GM21515 (cell line): Measurements from ENCODE around the gene SARM1.

ENCODE experiments used
- ATAC-seq: cut with Tn5 transposase; IDR thresholded peaks from one replicate; pipeline ENCODE4 v1.9.1; 2021; ENCODE audit not compliant: unreplicated experiment

The SARM1 gene

DNA sequence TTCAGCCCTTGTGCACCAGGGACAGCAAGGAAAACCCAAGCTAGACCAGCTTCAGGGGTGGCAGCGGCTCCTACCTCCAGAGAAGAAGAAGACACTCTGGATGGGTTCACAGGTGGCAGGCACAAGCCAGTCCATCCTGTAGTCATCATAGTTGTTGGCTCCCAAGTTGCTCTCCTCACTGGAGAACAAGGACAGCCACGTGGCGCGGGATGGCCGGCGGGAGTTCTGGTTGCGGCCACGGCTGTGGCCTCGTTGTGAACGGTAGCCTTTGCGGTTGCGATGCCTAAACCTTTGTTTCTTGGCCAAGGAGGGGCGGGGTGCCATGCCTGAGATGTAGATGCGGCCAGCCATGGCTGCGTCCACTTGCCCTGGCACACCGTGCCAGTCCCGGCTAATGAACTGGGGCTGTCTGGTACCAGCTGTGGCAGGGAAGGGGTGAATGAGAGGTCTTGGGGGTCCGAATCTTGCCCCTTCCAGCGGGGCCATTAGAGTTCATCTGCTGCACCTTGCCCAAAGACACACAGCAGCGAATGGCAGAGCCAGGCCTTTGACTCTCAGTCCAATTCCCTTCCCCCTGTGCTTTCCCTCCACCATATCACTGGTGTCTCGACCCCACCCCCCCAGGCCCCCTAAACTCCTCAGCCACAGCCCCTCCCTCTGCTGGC, 3.7 kb upstream of the SARM1 start:
- ATAC-seq = no peak

DNA sequence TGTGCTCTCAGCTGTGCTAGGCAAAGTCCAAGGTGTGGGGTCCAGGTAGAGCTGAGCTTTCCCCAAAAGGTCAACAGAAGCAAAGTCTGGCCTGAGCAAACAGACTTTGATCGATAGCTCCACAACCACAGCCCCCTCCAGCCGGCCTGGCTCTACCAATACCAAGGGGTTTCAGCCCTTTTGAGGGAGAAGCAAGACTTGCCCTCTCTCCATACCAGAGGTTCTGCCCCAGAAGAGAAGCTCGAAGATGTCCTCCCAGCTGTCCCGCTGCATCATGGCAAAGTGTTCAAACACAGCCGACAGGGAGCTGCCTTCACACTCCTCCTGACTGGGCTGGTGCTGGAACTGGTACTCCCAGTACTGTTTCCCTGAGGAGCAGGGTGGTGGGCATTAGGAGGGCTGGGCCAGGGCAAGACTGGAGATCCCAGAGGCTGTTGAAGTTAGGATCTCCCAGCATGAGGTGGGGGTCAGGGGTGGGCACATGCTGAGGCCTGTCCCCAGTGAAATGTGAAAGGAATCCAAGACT, 3.1 kb upstream of the SARM1 start:
- no peak for ATAC-seq

DNA sequence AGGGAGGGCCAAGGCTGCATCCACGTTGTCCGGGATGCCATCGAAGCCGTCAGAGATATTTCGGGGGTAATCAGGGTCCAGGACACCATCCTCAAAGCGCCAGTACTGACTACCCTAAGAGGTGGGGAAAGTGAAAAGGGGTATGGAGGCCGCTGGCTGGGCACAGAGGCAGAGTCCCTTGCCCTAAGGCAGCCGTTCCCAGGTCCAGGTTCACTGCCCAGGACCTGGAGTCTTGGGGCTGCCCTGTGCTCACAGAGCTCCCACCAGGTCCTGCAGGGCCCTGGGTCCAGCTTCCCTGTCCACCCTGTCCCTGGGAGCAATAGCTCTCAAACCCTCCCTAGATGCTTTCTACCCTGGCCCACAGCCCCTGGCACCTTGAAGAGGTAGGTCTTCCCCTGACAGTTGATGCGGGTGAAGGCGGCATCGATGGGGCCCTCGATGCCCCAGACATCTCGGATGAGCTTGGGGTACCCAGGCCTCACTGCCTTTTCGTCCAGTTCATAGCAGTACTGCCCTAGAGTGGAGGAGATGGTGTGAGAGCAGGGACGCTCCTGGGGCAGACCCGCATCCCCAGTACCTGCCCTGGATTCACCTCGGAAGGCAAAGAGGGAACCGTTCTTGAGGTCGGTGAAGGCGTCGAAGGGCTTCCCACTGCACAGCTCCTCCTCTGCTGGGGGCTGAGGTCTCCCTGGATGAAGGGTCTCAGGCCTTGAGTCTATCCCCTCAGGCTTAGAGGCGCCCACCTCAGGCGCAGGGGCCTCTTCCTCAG, 2.4 kb upstream of the SARM1 start:
- no peak for ATAC-seq

DNA sequence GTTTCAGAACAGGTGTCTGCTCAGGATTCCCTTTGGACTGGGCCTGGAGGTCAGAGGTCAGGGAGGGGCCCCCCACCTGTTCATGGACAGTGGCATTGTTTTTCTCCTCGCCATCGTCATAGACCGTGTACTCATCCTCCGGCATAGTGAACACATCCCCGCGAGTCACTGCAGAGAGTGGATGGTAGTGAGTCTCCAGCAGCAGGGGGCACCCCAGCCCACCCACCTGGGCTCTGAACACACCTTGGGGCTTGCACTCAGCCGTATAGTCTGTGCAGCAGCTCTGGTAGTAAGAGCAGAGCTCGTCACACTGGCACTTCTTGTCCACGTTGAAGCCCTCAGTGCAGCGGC, 1.8 kb upstream of the SARM1 start:
- no peak for ATAC-seq

DNA sequence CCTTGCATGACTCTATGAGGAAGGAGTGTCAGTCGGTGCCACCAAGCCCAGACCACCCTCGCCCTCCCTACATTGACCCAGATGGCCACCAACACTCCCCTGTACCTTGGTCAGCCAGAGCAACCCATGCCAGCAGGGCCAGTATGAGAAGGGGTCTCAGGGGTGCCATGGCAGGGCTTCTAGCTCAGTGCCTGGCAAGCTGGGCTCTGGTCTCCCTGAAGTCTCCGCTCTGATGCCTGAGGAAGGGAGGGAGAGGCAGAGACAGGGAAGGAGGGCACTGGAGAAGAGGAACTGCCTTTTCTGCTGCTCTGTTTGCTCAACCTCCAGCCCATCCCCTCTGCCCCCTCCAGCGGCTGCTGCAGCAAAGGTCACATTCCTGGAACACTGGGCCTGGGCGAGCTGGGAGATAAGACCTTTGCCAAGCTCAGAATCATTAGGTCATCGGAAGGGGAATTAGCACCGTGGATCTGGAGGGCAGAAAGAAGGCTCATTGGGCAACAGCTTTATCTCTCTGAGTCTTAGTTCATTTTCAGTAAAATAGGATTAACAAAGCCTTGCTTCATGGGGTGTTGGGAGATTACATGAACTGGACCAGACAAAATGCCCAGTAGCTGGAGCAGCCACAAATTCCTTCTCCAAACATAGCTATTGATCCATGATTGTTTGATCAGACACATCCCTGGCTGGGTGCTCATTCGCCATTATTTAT, 1.3 kb upstream of the SARM1 start, which contains the start of gene VTN:
Gene VTN (minus strand): TSS at position 273 of the 709 bp plus-strand sequence. CDS start 104 bp downstream, at position 169.
- no peak for ATAC-seq

DNA sequence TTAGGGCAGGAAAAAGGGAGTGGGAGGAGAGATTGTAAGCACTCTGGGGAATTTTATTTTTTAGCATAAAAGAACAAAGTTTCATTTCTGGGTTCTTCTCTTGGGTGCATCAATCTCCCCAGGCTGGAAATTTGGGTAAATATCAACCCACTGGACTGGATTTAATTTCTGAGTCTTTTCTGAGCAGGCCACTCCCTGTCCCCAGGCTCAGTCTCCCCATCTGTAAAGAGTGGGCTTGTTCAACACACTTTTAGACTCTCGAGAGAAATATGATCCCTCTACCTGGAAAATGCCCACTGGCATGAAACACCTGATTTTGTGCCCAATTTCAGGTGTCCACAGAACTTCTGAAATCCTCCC, 770 bp upstream of the SARM1 start:
- no peak for ATAC-seq

- no peak for ATAC-seq
These were observed 880 bp downstream of the SARM1 start for GRCh38 chr17:28372203-28372944.

DNA sequence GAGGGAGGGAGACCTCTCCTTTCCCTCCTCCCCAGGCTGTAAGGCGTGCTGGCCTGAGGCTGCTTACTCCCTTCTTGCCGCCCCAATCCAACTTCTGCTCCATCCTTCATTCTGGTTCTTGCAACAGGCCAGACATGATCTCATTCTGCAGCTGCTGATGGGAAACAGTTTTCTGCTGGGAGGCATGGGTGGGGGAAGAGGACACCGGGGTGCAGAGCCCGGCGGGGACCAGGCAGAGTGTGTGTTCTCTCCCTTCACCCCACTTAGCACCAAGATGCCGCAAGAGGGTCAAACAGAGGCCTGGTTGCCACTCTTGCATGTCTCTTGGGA, 1.4 kb downstream of the SARM1 start:
- ATAC-seq = no peak

GRCh38 chr17:28379814-28380801, 8.6 kb downstream of the SARM1 start:
- ATAC-seq = no peak

GRCh38 chr17:28381141-28381825, 9.8 kb downstream of the SARM1 start:
- ATAC-seq = no peak

GRCh38 chr17:28384281-28385036, 13.0 kb downstream of the SARM1 start:
- ATAC-seq = no peak

DNA sequence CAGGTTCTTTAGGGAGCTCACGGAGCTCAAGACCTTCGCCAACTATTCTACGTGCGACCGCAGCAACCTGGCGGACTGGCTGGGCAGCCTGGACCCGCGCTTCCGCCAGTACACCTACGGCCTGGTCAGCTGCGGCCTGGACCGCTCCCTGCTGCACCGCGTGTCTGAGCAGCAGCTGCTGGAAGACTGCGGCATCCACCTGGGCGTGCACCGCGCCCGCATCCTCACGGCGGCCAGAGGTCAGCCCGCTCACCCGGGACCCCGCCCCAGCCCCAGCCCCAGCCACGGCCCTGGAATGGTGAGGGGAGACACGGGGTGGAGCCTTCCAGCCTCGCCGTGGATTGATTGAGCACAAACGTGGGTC, 13.5 kb downstream of the SARM1 start:
- ATAC-seq = no peak

DNA sequence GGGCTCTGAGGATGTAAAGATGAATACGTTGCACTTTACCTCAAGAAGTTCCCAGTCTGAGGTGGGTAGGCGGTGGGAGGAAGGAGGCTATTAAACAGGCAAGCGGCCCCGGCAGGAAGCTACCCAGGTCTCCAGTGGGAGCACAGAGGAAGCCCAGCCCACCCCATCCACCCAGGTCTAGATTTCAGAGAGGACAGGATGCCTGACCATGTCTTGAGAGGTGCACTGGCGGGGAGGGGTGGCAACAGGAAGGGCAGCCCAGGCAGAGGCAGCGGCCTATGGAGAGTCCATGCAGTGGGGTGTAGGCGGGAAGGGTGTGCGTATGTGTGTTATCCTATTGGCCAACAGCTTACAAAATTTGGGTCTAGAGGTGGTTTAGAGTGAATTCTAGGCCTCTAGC, 13.9 kb downstream of the SARM1 start:
- no peak for ATAC-seq

- ATAC-seq = no peak
These were observed 14.9 kb downstream of the SARM1 start for GRCh38 chr17:28386391-28386790.

GRCh38 chr17:28388106-28388505, 16.6 kb downstream of the SARM1 start:
- ATAC-seq = no peak

GRCh38 chr17:28390141-28390540, 18.6 kb downstream of the SARM1 start:
- no peak for ATAC-seq

DNA sequence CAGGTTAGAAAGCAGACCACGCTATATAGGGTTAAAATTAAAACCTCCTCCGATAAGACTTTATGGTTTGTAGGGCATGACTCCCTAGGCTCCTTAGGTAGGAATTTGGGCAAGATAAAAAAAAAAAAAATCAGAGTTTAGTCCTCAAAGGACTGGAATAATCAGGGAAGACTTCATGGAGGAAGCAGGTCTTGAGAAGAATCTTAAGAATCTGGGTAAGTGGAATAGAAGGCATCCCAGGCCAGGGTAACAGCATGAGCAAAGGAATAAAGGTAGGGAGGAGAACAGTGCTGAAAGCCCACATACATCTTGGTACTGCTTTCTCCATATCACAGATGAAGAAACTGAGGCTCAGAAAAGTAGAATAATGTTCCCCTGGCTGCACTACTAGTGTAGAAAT, 19.1 kb downstream of the SARM1 start:
- ATAC-seq = no peak

DNA sequence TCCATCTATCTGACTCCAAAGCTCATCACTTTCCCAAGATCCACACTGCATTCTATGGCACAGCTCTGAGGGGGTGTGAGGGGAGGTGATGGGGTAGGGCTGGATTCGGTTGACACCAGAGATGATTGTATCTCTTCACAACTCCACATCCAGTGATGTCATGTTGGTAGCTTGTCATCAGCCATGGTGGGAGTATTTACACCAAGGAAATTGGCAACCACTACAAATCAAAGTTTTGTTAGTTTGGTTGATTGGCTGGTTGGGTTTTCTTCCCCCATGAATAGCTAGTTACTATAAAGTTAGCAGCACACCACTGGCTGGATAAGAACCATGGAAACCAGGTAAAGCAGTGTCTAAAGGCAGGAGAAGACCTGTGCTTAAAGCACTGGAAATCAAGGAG, 19.5 kb downstream of the SARM1 start:
- no peak for ATAC-seq

DNA sequence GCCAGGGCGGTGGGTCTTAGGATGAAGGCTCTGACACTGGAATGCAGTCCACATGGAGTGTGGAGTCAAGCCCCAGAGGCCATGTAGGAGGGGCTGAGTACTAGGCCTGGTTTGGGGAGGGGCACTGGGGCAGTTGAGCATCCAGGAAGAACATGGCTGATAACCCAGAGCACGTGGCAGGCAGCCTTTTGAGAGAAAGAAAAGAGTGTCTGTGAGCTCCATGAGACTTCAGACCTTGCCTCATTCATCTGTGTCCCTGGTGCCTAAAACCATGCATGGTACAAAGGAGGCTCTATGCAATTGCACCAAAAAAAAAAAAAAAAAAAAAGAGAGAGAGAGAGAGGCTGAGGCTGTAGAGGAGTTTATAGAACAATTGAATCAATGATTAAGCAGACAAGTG, 19.9 kb downstream of the SARM1 start:
- no peak for ATAC-seq
